OCI-LY1 (cell line): Measurements from ENCODE around the gene NDRG2.

Source experiments
- EZH2 ChIP-seq: fragments of 200-600 bp; sonication (generic), shearing (Covaris generic); IDR thresholded peaks from 2 replicates; pipeline ENCODE4 v1.8.0; 2017; ENCODE audit warnings: borderline replicate concordance, mixed run types, mild to moderate bottlenecking, antibody characterized with exemption, low read length, moderate library complexity, mixed read lengths
- TF ChIP-seq, protein P1 (sequence below): fragments of 200-600 bp; sonication (generic), shearing (Covaris generic); IDR thresholded peaks from 2 replicates; pipeline ENCODE4 v1.5.1; 2017; ENCODE audit warnings: mild to moderate bottlenecking, antibody characterized with exemption, low read length, moderate library complexity, mixed read lengths

DNA sequence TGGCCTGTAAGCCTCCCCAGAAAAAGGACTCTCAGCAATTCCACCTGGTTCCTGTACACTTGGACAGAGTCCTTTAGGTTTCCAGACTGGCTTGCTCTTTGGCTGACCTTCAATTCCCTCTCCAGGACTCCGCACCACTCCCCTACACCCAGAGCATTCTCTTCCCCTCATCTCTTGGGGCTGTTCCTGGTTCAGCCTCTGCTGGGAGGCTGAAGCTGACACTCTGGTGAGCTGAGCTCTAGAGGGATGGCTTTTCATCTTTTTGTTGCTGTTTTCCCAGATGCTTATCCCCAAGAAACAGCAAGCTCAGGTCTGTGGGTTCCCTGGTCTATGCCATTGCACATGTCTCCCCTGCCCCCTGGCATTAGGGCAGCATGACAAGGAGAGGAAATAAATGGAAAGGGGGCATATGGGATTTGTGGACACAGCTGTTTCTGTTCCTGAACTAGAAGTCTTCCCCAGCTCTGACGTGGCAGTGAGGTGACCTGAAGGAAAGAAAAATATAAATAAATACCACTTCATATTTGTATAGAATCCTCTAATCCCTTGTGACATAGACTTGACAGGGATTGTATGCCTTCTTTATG, 18.6 kb upstream of the NDRG2 start:
- TF ChIP-seq, protein P1, sequence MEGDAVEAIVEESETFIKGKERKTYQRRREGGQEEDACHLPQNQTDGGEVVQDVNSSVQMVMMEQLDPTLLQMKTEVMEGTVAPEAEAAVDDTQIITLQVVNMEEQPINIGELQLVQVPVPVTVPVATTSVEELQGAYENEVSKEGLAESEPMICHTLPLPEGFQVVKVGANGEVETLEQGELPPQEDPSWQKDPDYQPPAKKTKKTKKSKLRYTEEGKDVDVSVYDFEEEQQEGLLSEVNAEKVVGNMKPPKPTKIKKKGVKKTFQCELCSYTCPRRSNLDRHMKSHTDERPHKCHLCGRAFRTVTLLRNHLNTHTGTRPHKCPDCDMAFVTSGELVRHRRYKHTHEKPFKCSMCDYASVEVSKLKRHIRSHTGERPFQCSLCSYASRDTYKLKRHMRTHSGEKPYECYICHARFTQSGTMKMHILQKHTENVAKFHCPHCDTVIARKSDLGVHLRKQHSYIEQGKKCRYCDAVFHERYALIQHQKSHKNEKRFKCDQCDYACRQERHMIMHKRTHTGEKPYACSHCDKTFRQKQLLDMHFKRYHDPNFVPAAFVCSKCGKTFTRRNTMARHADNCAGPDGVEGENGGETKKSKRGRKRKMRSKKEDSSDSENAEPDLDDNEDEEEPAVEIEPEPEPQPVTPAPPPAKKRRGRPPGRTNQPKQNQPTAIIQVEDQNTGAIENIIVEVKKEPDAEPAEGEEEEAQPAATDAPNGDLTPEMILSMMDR = no peak
- TF ChIP-seq EZH2 = no peak
